ENCODE data around the gene PDCD2. TPM values are rescaled to one million over a fixed set of nuclear protein-coding genes. Genes with fewer than 3 reads are reported as not detected.
A peak's percentile ranks its signal among the peaks of the same experiment; 100 is the strongest.
"Not testable (repeated sequence)": the region's sequence is repeated elsewhere in the genome, so short reads cannot be mapped to it uniquely, and the experiment has no call there.

The PDCD2 gene
- total RNA-seq, 1 experiment from 2014 or later: 318 TPM

GRCh38 chr6:170552765-170553533 is 31.5 kb downstream of the PDCD2 start, which contains the start of gene PSMB1:
PSMB1 (minus strand) TSS chr6:170553307; CDS start chr6:170553242, 65 bp downstream.
- DNase-seq (ENCODE audit: low read depth): peak; percentile 99

GRCh38 chr6:170545405-170545804 is 39.0 kb downstream of the PDCD2 start:
- no peak for DNase-seq (ENCODE audit: low read depth)

- DNase-seq (ENCODE audit: low read depth): no peak
Measured at GRCh38 chr6:170542031-170542719, 42.3 kb downstream of the PDCD2 start.

GRCh38 chr6:170537329-170537728 is 47.1 kb downstream of the PDCD2 start:
- DNase-seq (ENCODE audit: low read depth): no peak

GRCh38 chr6:170536671-170537070 is 47.8 kb downstream of the PDCD2 start:
- no peak for DNase-seq (ENCODE audit: low read depth)

GRCh38 chr6:170535004-170535403 is 49.4 kb downstream of the PDCD2 start:
- DNase-seq (ENCODE audit: low read depth): no peak

- no peak for DNase-seq (ENCODE audit: low read depth)
Measured at GRCh38 chr6:170533792-170534191, 50.6 kb downstream of the PDCD2 start.

- no peak for DNase-seq (ENCODE audit: low read depth)
Measured at GRCh38 chr6:170532867-170533488, 51.5 kb downstream of the PDCD2 start.

- peak; percentile 81 for DNase-seq (ENCODE audit: low read depth)
Measured at GRCh38 chr6:170529839-170530469, 54.5 kb downstream of the PDCD2 start.

- not testable (repeated sequence) for DNase-seq (ENCODE audit: low read depth)
Measured at GRCh38 chr6:170527995-170528394, 56.4 kb downstream of the PDCD2 start.

GRCh38 chr6:170525795-170526194 is 58.6 kb downstream of the PDCD2 start:
- DNase-seq (ENCODE audit: low read depth): no peak

Other genes starting within 250 kb of the PDCD2 start
- gene PSMB1, start 31.3 kb downstream of the PDCD2 start, total RNA-seq (2014; rRNA removed; shearing (Covaris generic)): 973 and 1,091 TPM in 2 replicates
- gene TBP, start 30.3 kb downstream of the PDCD2 start, total RNA-seq (2014; rRNA removed; shearing (Covaris generic)): 27.7 and 36.7 TPM in 2 replicates

Data from Daoy (cell line).